GM18511 (cell line): ENCODE measurements around the gene PDE6A.

ENCODE experiments used
- ATAC-seq: cut with Tn5 transposase; IDR thresholded peaks from one replicate; pipeline ENCODE4 v1.9.1; 2021; ENCODE audit warnings: mild to moderate bottlenecking, moderate library complexity; ENCODE audit not compliant: unreplicated experiment

Gene PDE6A

GRCh38 chr5:149823375-149823774 is 121.2 kb downstream of the PDE6A start:
- no peak for ATAC-seq

- ATAC-seq = no peak
Measured at GRCh38 chr5:149822301-149822700, 122.3 kb downstream of the PDE6A start.

DNA sequence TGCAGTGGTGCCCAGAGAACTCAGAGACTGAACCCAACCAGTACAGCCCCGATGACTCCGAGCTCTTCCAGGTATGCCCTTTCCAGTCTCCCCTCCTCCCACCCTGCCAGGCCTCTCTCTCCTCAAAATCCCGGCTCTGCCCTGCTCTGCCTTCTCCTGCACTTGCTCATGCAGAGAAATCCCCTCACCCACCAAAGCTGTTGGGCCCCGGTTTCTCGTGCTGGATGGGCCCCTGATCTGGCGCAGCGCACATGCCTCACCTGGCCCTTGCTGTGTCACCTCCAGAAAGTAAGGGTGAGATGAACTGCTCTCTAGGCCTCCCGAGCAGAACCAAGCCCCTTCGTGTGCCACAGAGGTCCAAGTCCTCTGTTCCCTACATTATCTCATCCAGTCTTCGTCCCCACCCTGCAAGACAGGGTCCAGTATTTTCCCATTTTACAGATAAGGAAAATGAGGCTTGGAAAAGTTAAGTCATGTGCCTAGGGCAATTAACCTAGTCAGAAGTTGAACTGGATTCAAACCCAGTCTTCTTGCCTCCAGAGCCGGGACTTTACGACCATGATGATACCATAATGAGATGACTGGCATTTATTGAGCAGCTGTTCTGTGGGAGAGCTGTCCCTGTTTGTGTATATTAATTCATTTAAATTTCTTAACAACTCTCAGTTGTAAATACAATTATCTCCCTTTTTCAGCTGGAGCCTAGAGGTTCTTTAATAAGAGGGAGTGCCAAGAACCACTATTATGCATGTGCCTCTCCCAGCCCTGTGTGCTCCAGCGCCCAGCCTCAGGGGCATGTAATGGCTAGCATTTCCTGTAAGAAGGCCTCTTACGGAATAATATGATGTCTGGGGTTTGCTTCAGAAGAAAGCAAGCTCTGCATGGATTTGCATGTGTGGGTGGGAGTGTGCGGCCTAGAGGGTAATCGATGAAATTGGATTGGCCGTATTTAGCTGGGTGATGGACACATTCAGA is 123.8 kb downstream of the PDE6A start:
- no peak for ATAC-seq

DNA sequence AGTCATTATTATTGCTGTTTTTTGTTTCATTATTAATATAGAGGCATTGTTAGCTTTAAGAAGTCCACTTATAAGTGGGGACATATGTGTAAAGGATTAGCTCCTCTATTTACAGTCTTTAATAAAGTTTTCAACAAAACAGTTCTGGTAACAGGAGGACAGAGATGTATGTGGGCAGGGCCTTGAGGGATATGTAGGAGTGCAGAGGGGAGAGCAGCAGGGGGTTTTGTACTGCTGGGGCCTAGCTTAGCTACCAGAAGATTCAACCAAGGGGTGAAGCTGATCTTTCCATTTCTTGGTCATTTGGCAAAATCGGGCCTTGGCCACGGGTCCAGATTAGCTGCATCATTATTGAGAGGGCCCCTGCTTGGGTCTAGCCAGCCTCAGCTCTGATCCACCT is 124.6 kb downstream of the PDE6A start:
- no peak for ATAC-seq

GRCh38 chr5:149818116-149818515 is 126.5 kb downstream of the PDE6A start:
- ATAC-seq = no peak

- ATAC-seq = no peak
Measured at GRCh38 chr5:149817539-149818060, 127.0 kb downstream of the PDE6A start.

DNA sequence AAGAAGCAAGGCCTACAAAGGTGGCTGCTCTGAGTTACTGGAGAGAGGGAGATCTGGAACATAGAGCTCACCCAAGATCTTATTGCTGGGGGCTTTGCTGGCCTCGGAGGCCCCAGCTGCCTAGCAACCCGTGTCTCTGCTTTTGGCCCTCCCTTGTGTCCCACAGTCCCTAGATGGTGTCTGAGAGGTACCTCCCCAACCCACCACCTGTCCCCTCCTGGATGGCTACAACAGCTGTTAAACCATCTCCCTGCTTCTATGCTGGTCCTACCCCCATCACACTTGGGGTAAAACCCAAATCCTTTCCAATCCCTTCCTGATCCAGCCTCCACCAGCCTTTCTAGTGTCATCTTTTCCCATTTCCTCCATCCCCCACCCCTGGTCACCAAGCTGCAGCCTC is 127.9 kb downstream of the PDE6A start:
- no peak for ATAC-seq

- ATAC-seq = no peak
Measured at GRCh38 chr5:149811453-149811852, 133.1 kb downstream of the PDE6A start.

GRCh38 chr5:149810856-149811255 is 133.7 kb downstream of the PDE6A start:
- ATAC-seq = no peak

GRCh38 chr5:149809931-149810691 is 134.5 kb downstream of the PDE6A start:
- no peak for ATAC-seq

- no peak for ATAC-seq
Measured at GRCh38 chr5:149808264-149808982, 136.2 kb downstream of the PDE6A start.
